GM19351 (cell line): ENCODE results near the gene NLGN2.
"Not testable (repeated sequence)": the region's sequence is repeated elsewhere in the genome, so short reads cannot be mapped to it uniquely, and the experiment has no call there.

Experiments used
- ATAC-seq: cut with Tn5 transposase; IDR thresholded peaks from one replicate; pipeline ENCODE4 v1.9.1; 2021; ENCODE audit warnings: mild to moderate bottlenecking, moderate library complexity; ENCODE audit not compliant: unreplicated experiment

The NLGN2 gene

DNA sequence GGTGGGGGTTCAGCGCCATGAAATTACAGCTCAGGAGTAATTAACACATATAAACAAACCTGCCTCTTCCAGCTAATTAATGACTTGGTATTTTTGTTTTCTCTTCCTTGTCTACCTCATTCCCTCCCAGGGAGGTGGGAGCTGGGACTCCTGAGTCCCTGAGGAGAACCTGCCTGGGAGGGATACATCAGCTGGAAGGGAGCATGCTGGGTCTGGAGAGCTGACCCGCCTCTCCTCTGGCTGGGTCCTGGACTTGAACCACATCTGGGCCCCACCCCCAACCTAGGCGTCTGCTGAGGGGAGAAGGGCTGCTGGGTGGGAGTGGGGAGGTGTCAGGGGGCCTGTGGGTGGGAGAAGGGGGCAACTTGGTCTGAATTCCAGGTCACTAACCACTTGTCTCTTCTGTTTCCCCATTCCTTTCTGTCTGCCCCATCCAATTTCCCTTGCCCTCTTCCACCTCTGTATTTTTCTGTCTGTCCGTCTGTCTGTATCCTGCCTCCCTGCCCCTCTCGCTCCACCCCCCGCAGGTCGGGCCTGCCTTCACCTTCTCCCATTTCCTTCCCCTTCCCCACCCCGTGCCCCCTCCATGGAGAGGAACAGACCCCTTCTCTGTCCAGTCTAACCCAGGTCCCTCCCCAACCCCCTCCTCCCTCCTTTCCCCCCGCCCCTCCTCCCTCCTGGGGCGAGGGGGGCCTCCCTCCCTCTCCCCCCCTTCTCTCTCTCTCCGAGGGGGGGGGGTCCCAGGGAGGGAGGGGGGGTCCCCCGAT lies at the start of gene NLGN2:
NLGN2 (plus strand) TSS at position 361 of the 767 bp plus-strand sequence. CDS start 411 bp downstream, outside the sequence.
- ATAC-seq, result no peak

DNA sequence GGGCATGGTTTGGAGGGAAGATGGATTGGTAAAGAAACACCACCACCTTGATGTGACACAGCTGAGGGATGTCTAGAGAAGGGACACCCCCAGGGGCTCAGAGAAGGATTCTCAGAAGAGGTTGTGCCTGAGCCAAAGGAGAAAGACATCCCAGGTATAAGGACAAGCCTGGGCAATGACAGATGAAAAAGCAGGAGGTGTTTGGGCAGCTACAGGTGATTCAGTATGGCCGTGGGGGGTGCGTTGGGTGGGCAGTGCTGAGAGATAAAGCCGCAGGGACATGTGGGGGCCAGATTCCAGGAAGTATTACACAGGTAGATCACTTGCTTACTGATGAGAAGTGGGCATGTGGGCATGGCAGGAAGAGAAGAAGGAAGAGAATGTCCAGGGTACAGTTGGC lies 45.7 kb upstream of the NLGN2 start:
- ATAC-seq, result no peak

DNA sequence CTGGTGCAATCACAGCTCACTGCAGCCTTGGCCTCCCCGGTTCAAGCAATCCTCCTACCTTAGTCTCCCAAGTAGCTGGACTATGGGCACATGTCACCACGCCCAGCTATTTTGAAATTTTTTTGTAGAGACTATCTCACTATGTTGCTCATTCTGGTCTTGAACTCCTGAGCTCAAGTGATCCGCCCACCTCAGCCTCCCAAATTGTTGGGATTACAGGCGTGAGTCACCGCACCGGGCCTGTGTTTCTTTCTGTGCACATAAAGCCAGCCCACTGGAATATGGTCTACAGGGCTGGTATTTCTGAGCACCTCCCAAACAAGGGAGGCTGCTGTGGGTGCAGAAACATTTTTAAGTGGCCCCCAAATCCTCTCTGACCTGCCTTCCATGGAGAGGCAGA lies 44.3 kb upstream of the NLGN2 start:
- no peak for ATAC-seq

DNA sequence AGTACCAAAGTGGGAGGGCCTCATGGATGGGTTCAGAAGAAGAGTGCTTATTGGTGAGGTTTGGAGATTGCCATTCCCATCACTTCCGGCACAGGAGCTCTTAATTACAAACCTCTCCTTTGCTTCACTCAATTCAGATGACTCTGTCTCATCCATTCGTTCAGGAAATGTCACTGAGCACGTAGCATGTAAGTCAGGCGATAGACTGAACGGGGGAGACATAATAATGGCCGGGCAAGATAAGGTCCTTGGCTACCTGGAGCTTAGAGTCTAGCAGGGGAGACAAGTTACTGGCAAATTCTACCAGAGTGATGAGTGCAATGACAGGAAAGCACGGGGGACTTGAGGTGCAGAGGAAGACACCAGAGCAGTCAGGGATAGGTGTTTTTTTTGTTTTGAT lies 41.7 kb upstream of the NLGN2 start:
- ATAC-seq, result not testable (repeated sequence)

DNA sequence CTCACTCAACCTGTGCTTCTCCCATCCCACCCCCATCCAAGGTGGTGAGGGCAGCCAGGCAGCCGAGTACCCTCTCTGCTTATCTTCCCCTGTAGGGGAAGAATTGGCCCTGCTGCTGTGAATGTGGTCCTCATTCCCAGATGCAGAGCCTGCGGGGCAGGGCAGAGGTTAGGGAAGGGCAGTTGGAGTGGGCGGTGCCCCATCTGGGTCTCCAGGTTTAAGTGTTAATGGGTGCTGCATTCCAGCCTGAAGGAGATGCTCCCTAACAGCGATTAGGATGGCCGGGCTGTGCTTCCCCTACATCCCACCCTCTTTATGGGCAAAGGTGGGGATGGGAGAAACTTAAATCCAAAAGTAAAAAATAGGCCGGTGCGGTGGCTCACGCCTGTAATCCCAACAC lies 40.6 kb upstream of the NLGN2 start:
- no peak for ATAC-seq

DNA sequence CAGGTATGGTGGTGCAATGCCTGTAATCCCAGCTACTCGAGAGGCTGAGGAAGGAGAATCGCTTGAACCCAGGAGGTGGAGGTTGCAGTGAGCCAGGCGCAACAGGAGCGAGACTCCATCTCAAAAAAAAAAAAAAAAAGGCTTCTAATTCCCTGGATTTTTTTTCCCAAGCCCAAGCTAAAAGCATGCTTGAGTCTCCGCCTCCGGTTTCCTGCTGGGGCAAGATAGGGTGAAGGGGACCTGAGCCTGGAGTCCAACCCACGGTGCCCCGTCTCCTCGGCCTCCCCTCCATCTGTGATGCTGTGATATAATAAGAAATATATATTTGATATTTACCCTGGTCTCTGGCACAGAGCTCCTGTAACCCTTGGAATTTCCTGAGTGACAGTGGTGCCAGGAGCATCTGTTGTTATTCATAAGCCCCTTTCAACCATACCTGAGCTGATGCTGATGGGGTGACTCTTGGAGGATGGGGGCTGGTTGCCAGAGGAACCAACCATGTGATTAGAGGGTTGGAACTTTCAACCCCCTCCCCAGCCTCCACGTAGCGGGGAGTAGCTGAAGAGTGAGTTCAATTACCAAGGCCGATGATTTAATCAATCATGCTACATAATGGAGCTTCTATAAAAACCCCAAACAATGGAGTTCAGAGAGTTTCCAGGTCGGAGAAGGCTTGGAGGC lies 39.6 kb upstream of the NLGN2 start:
- ATAC-seq, result no peak

DNA sequence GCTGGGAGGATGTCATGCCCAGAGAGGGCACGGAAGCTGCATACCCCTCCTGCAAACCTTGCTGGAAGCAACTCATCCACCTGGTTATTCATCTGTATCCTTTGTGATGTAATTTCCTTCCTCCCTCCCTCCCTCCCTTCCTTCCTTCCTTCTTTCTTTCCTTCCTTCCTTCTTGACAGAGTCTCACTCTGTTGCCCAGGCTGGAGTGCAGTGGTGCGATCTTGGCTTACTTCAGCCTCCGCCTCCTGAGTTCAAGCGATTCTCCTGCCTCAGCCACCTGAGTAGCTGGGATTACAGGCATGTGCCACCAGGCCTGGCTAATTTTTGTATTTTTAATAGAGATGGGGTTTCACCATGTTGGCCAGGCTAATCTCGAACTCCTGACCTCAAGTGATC lies 39.0 kb upstream of the NLGN2 start:
- ATAC-seq, result not testable (repeated sequence)

DNA sequence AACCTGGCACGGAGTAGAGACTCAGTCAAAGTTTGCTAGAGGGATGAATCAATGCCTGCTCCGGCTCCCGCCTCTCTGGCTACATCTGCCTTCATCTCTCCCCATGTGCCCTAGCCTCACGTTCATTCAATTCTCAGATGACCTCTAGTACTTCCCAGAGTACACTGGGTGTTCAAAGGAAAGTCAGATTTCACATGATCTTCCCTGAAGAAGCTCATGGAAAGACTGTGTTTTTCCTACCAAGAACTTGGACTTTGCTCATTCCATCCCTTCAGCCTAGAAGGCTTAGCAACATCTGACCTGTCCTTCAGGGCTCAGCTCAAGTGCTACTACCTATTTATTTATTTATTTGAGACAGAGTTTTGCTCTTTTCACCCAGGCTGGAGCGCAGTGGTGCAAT lies 37.8 kb upstream of the NLGN2 start:
- ATAC-seq, result no peak

DNA sequence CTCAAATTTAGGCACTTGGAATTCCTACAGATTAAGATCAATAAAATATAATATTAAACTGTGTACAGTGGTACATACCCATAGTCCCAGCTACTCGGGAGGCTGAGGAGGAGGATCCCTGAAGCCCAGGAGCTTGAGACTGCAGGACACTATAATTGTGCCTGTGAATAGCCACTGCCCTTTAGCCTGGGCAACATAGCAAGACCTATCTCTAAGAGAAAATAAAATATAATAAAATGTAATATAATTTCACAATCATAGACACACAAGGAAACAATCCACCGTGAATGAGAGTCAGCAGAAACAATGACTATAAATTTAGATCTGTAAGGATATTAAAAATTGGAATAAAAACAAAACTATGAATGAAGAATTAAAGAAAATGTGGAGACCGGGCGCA lies 36.8 kb upstream of the NLGN2 start:
- ATAC-seq, result no peak

DNA sequence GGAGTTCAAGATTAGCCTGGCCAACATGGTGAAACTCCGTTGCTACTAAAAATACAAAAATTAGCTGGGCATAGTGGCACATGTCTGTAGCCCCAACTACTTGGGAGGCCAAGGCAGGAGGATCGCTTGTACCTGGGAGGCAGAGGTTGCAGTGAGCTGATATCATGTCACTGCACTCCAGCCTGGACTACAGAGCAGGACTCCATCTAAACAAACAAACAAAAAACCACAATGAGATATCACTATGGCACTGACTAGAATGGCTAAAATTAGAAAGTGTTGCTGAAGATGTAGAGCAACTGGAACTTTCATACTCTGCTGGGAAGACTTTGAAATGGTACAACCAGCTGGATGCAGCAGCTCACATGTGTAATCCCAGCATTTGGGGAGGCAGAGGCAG lies 33.3 kb upstream of the NLGN2 start:
- no peak for ATAC-seq

DNA sequence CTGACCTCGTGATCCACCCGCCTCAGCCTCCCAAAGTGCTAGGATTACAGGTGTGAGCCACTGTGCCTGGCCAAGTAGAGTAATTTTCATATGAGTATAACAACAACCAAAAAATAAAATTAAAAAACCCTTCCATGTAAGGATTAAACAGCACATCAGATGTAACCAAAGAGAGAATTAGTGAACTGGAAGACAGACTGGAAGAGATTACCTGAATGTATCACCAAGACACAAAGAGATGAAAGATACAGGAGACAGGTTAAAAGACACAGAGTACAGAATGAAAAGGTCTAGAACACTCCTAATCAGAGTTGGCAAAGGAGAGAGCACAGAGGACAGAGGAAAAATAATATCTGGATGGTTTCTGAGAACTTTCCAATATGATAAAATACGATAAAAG lies 28.5 kb upstream of the NLGN2 start:
- no peak for ATAC-seq

DNA sequence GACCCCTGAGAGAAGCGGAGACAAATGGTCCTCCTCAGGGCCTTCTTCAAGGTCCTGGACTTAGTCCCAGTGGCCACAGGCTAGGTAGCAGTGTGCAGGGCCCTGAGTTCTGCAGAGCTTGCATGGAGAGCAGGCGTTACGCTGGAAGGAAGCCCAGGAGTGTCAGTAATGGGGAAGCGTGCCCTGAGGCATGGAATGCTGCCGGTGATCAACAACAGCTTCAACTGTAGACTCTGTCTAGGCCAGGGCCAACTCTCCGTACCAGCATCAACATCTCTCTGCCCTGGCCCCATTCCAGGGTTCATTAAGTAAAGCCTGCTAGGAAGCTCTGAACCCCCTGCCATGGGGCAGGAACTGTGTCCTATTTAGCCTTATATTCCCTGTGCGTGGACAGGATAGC lies 27.3 kb upstream of the NLGN2 start:
- no peak for ATAC-seq

DNA sequence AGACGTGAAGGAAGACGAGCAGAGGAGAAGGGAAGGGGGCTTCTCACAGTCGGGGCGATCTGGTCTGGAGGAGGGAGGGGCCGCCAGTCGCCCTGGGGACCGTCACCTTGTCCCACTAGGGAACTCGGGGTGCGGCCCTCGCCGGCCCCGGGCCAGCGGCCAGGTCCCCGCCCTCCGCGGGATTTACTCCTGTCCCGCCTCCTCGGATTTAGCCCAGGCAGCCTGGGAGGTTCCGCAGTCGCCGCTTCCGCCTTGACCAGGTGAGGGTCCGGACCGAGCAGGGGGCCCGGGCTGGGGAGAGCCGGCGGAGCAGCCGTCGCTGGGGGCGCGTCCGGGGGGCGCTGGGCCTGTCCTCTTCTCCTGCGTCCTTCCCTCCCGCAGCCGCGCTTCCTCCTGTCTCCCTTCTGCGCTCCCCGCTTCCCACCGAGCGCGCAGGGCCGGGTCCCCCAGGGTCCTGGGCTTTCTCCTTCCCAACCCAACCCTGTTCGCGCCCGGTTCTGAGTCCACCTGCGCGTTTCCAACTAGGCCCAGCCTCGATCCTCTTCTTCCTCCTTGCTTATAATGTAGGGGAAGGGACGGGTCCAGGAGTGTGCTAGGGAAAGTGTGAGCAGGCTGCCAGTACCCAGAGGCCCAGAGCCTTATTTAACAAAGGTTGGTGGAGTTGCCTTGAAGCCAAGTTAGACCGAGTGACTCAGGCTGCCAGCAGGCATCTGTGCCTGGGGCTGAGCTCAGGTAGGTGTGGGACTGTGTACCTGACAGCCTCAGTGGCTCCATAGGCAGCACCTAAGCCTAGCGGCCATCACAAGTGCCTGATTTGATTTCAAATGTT lies 26.6 kb upstream of the NLGN2 start, which contains the start of gene TNK1:
TNK1 (plus strand) TSS at position 235 of the 829 bp plus-strand sequence. CDS start 1,838 bp downstream, outside the sequence.
- no peak for ATAC-seq

DNA sequence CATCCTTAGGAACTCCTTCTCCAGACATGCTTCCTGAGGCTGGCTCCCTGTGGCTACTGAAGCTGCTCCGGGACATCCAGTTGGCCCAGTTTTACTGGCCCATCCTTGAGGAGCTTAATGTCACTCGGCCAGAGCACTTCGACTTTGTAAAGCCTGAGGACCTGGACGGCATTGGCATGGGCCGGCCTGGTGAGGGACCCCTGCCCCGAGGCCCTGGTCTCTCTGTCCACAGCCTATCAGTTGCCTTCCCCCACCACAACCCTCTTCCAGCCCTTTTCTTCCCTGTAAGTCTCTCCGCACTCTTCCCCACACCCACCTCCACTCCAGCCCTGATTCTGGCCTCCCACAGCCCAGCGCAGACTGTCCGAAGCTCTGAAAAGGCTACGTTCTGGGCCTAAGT lies 24.7 kb upstream of the NLGN2 start:
- no peak for ATAC-seq

DNA sequence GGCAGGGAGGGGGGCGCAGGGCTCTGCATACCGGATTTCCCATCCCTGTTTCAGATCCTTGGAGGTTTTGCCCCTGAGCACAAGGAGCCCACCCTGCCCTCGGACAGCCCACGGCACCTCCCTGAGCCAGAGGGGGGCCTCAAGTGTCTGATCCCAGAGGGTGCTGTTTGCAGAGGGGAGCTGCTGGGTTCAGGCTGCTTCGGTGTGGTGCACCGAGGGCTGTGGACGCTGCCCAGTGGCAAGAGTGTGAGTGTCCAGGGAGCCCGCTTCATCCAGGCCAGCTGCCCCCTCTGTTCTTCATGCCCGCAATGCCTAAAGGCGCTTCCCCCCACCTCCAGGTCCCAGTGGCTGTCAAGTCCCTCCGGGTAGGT lies 24.3 kb upstream of the NLGN2 start:
- ATAC-seq, result no peak

DNA sequence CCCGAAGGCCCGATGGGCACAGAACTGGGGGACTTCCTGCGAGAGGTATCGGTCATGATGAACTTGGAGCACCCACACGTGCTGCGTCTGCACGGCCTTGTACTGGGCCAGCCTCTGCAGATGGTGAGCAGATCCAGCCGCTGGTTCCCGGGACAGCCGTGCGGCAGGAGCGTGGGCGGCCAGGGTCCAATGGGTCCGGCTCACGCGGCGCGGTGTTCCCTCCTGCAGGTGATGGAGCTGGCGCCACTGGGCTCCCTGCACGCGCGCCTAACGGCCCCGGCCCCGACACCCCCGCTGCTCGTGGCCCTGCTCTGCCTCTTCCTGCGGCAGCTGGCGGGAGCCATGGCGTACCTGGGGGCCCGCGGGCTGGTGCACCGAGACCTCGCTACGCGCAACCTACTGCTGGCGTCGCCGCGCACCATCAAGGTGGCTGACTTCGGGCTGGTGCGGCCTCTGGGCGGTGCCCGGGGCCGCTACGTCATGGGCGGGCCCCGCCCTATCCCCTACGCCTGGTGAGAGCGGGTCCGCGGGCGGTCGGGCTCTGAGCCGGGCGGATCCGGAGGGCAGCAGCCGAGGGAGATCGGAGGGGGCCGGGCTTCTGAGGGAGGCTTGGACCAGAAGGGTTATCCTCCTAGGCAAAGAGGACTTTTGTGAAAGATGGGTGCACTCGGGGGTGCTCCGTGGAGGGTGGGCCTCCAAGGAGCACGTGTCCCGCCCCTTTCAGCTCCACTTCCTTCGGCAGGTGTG lies 23.7 kb upstream of the NLGN2 start:
- no peak for ATAC-seq

DNA sequence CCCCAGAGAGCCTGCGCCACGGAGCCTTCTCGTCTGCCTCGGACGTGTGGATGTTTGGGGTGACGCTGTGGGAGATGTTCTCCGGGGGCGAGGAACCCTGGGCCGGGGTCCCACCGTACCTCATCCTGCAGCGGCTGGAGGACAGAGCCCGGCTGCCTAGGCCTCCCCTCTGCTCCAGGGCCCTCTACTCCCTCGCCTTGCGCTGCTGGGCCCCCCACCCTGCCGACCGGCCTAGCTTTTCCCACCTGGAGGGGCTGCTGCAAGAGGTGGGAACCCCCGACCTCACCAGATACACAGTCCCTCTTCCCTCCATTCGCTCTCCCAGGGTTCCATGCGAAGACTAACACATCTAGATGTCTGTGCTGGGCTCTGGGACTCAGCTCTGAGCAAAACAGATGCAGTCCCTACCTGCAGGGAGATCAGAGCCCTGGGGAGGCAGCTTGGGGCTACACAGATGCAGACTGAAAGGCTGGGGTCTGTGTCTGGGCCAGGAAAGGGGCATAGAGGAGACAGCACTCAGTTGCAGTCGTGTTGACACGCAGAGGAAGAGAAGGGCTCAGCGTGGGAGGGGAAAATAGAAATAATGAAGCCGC lies 23.1 kb upstream of the NLGN2 start:
- ATAC-seq, result no peak

DNA sequence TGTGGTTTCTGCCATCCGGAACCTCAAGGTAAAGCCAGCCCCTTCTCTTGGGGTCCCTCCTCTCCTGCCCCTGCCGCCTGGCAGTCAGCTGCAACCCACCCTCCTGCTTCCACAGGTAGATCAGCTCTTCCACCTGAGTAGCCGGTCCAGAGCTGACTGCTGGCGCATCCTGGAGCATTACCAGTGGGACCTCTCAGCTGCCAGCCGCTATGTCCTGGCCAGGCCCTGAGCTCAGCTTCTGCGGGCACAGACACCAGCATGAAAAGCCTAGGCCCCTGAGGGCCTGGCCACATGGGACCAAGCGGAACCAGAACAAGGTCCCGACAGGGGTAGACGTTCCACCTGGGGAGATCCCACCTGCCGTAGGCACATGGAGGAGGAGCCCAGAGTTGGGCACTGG lies 18.8 kb upstream of the NLGN2 start:
- ATAC-seq, result no peak

DNA sequence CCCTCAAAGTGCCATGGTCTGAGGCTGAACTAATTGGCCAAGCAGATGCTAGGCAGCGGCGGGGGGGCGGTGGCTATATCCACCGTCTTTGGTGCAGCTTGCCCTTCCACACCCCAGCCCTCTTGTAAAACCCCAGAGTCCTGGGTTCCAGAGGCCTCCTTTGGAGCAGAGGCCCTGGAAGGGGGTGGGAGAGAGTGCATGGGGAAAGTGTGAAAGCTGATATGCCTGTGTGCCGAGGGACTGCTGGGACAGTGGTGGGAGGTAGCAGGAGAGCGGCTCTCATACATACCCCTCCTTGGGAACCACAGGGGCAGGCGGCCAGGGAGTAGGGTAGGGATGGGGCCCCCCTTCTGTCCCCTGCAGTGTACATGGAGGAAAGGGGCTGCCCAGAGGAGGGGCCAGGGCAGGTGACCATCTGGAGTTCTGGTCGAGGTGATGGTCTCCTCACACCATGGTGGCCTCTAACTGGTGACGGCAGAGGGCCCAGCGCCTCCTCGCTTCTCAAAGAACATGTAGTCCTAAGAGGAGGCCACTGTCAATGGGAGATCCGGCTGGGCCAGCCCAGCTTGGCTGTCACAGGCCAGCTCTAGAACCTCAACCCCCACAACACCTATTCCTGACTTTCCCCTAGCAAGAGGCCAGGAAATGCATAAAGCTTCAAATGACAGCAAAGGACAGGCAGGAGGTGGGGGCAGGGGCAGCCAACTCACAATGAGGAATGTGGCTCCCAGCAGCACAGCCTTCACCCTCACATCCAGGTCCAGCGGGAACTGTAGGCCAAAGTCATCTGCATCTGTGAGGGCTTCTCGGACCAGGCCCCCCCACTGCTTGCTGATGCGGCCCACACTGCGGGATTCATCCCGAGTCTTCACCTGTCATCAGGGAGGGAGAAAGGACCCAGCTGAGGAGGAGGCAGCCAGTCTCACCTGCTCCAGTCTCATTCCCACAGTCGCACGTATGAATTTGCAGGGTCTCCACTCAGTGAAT lies 17.4 kb upstream of the NLGN2 start:
- no peak for ATAC-seq
